ENCODE data around the gene C3orf20. TPM values are rescaled to one million over a fixed set of nuclear protein-coding genes. Genes with fewer than 3 reads are reported as not detected.
A peak's percentile ranks its signal among the peaks of the same experiment; 100 is the strongest.
"Not testable (repeated sequence)": the region's sequence is repeated elsewhere in the genome, so short reads cannot be mapped to it uniquely, and the experiment has no call there.

C3orf20 gene
- total RNA-seq, 2 experiments from 2014 or later, result 0.12 to 0.17 TPM

- no peaks in the 10 kb centered on the region for H3K9me3 Mint-ChIP-seq
Observed at GRCh38 chr3:14801668-14802380, 126.9 kb downstream of the C3orf20 start.

GRCh38 chr3:14802381-14802731 is 127.4 kb downstream of the C3orf20 start:
- CTCF ChIA-PET, result interaction anchor here (0.8 kb wide), 1 partner anchor 119 kb away, joined by 3 read pairs; no protein-coding TSS in a partner anchor
- Mint-ChIP-seq H3K4me3 (no peak overlapping the region), H3K36me3 (ENCODE audit: low read depth) (no peaks in the 10 kb centered on the region), H3K4me1 (ENCODE audit: low read depth) (peaks cover 8% of the 10 kb centered on the region), H3K9me3 (no peaks in the 10 kb centered on the region), H3K27me3 (ENCODE audit: low read depth) (no peaks in the 10 kb centered on the region), H3K27ac (no peak overlapping the region)
- intact Hi-C loops (cut with micrococcal nuclease), result no loop called here
- no peak for DNase-seq

More at GRCh38 chr3:14801668-14802380, 126.9 kb downstream of the C3orf20 start:
- H3K27me3 Mint-ChIP-seq (ENCODE audit: low read depth), result no peaks in the 10 kb centered on the region
- intact Hi-C loops (cut with micrococcal nuclease), result no loop called here
- CTCF ChIA-PET, result interaction anchor here (0.5 to 0.8 kb wide), 2 partner anchors 19 to 119 kb away, joined by 3 read pairs; no protein-coding TSS in a partner anchor
- no peak for DNase-seq
- H3K27ac Mint-ChIP-seq, result no peak overlapping the region
- no peak overlapping the region for H3K4me3 Mint-ChIP-seq
- no peaks in the 10 kb centered on the region for H3K36me3 Mint-ChIP-seq (ENCODE audit: low read depth)
- peaks cover 8% of the 10 kb centered on the region for H3K4me1 Mint-ChIP-seq (ENCODE audit: low read depth)

- H3K27ac Mint-ChIP-seq, result no peak overlapping the region
- peak; percentile 14 for DNase-seq
- peaks cover 8% of the 10 kb centered on the region for H3K4me1 Mint-ChIP-seq (ENCODE audit: low read depth)
Observed at GRCh38 chr3:14803101-14803980, 128.4 kb downstream of the C3orf20 start.

GRCh38 chr3:14803981-14804834 is 129.3 kb downstream of the C3orf20 start:
- intact Hi-C loops (cut with micrococcal nuclease), result no loop called here
- Mint-ChIP-seq H3K27ac (no peak overlapping the region), H3K36me3 (ENCODE audit: low read depth) (no peaks in the 10 kb centered on the region), H3K4me3 (no peak overlapping the region), H3K9me3 (no peaks in the 10 kb centered on the region), H3K4me1 (ENCODE audit: low read depth) (peaks cover 8% of the 10 kb centered on the region), H3K27me3 (ENCODE audit: low read depth) (peaks cover 3% of the 10 kb centered on the region)
- no peak for DNase-seq
- CTCF ChIA-PET, result interaction anchor here (1.3 kb wide), 1 partner anchor 13 kb away, joined by 3 read pairs; no protein-coding TSS in a partner anchor

More at GRCh38 chr3:14803101-14803980, 128.4 kb downstream of the C3orf20 start:
- intact Hi-C loops (cut with micrococcal nuclease), result no loop called here
- Mint-ChIP-seq H3K4me3 (no peak overlapping the region), H3K9me3 (no peaks in the 10 kb centered on the region), H3K36me3 (ENCODE audit: low read depth) (no peaks in the 10 kb centered on the region), H3K27me3 (ENCODE audit: low read depth) (no peaks in the 10 kb centered on the region)
- CTCF ChIA-PET, result no interaction called here

GRCh38 chr3:14804835-14805780 is 130.2 kb downstream of the C3orf20 start:
- Mint-ChIP-seq H3K9me3 (no peaks in the 10 kb centered on the region), H3K27ac (no peak overlapping the region), H3K4me1 (ENCODE audit: low read depth) (peaks cover 8% of the 10 kb centered on the region), H3K36me3 (ENCODE audit: low read depth) (no peaks in the 10 kb centered on the region), H3K27me3 (ENCODE audit: low read depth) (peaks cover 12% of the 10 kb centered on the region), H3K4me3 (no peak overlapping the region)
- CTCF ChIA-PET, result interaction anchor here (1.3 kb wide), 1 partner anchor 14 kb away, joined by 3 read pairs; no protein-coding TSS in a partner anchor
- intact Hi-C loops (cut with micrococcal nuclease), result no loop called here
- no peak for DNase-seq

GRCh38 chr3:14805961-14806537 is 131.1 kb downstream of the C3orf20 start:
- Mint-ChIP-seq H3K27ac (no peak overlapping the region), H3K9me3 (no peaks in the 10 kb centered on the region), H3K36me3 (ENCODE audit: low read depth) (no peaks in the 10 kb centered on the region), H3K27me3 (ENCODE audit: low read depth) (peaks cover 16% of the 10 kb centered on the region), H3K4me1 (ENCODE audit: low read depth) (peaks cover 9% of the 10 kb centered on the region), H3K4me3 (no peak overlapping the region)
- intact Hi-C loops (cut with micrococcal nuclease), result no loop called here
- no peak for DNase-seq
- CTCF ChIA-PET, result no interaction called here

GRCh38 chr3:14806641-14807263 is 131.8 kb downstream of the C3orf20 start:
- Mint-ChIP-seq H3K9me3 (no peaks in the 10 kb centered on the region), H3K36me3 (ENCODE audit: low read depth) (no peaks in the 10 kb centered on the region), H3K27ac (no peak overlapping the region), H3K4me3 (no peak overlapping the region), H3K4me1 (ENCODE audit: low read depth) (peaks cover 14% of the 10 kb centered on the region), H3K27me3 (ENCODE audit: low read depth) (peaks cover 22% of the 10 kb centered on the region)
- no peak for DNase-seq
- CTCF ChIA-PET, result no interaction called here
- intact Hi-C loops (cut with micrococcal nuclease), result no loop called here

GRCh38 chr3:14808025-14808424 is 133.1 kb downstream of the C3orf20 start:
- Mint-ChIP-seq H3K4me1 (ENCODE audit: low read depth) (peaks cover 15% of the 10 kb centered on the region), H3K9me3 (no peaks in the 10 kb centered on the region), H3K36me3 (ENCODE audit: low read depth) (no peaks in the 10 kb centered on the region), H3K27me3 (ENCODE audit: low read depth) (peaks cover 33% of the 10 kb centered on the region), H3K4me3 (no peak overlapping the region), H3K27ac (no peak overlapping the region)
- intact Hi-C loops (cut with micrococcal nuclease), result no loop called here
- no peak for DNase-seq
- CTCF ChIA-PET, result no interaction called here

- H3K27me3 Mint-ChIP-seq (ENCODE audit: low read depth), result peaks cover 39% of the 10 kb centered on the region
- no peak overlapping the region for H3K4me3 Mint-ChIP-seq
- intact Hi-C loops (cut with micrococcal nuclease), result no loop called here
- CTCF ChIA-PET, result no interaction called here
- DNase-seq, result no peak
- H3K27ac Mint-ChIP-seq, result no peak overlapping the region
- H3K36me3 Mint-ChIP-seq (ENCODE audit: low read depth), result no peaks in the 10 kb centered on the region
- H3K4me1 Mint-ChIP-seq (ENCODE audit: low read depth), result peaks cover 15% of the 10 kb centered on the region
- no peaks in the 10 kb centered on the region for H3K9me3 Mint-ChIP-seq
Observed at GRCh38 chr3:14808502-14809266, 133.7 kb downstream of the C3orf20 start.

- DNase-seq; H3K9me3 Mint-ChIP-seq; H3K4me3 Mint-ChIP-seq; H3K36me3 Mint-ChIP-seq (ENCODE audit: low read depth); H3K27ac Mint-ChIP-seq; CTCF ChIA-PET; intact Hi-C loops (cut with micrococcal nuclease): not testable (repeated sequence)
- Mint-ChIP-seq H3K4me1 (ENCODE audit: low read depth) (peaks cover 11% of the 10 kb centered on the region), H3K27me3 (ENCODE audit: low read depth) (peaks cover 39% of the 10 kb centered on the region)
Observed at GRCh38 chr3:14809611-14810010, 134.7 kb downstream of the C3orf20 start.

All from activated naive CD4-positive, alpha-beta T cell treated with anti-CD3 and anti-CD28 coated beads for 36 hours (primary cell).